ENCODE measurements around the gene FAM53A.
"Not testable (repeated sequence)": the region's sequence is repeated elsewhere in the genome, so short reads cannot be mapped to it uniquely, and the experiment has no call there.

GRCh38 chr4:1701671-1702070, 17.6 kb upstream of the FAM53A start:
- not testable (repeated sequence) for TF ChIP-seq CTCF (IDR thresholded peaks at IDR 0.05; ENCODE audit: poor library complexity); EZH2phosphoT487 (IDR thresholded peaks at IDR 0.05; ENCODE audit: low read depth, severe bottlenecking, unreplicated experiment); EZH2 (IDR thresholded peaks at IDR 0.05; ENCODE audit: borderline replicate concordance)
